Measurements from ENCODE around the gene PLA2G5. TPM values are rescaled to one million over a fixed set of nuclear protein-coding genes. Genes with fewer than 3 reads are reported as not detected.
"Not testable (repeated sequence)": the region's sequence is repeated elsewhere in the genome, so short reads cannot be mapped to it uniquely, and the experiment has no call there.

Gene PLA2G5
- total RNA-seq, 1 donor from 2014 or later = 65.6 TPM

GRCh38 chr1:20126806-20127440 is 56.9 kb downstream of the PLA2G5 start:
- DNase-seq (ENCODE audit: missing footprints) (no peak), ATAC-seq (no peak)
- intact Hi-C loops (cut with DNase I) = no loop called here

DNA sequence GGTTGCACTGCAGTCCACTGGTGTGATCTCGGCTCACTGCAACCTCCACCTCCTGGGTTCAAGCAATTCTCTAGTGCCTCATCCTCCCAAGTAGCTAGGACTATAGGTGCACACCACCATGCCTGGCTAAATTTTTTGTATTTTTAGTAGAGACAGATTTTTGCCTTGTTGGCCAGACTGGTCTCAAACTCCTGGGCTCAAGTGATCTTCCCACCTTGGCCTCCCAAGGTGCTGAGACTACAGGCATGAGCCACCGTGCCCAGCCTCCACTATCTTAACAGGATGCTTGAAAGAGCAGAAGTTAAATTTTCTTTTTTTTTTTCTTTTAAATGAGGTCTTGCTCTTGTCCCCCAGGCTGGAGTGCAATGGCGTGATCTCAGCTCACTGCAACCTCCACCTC is 60.5 kb downstream of the PLA2G5 start:
- DNase-seq (ENCODE audit: missing footprints); intact Hi-C loops (cut with DNase I); ATAC-seq: not testable (repeated sequence)

DNA sequence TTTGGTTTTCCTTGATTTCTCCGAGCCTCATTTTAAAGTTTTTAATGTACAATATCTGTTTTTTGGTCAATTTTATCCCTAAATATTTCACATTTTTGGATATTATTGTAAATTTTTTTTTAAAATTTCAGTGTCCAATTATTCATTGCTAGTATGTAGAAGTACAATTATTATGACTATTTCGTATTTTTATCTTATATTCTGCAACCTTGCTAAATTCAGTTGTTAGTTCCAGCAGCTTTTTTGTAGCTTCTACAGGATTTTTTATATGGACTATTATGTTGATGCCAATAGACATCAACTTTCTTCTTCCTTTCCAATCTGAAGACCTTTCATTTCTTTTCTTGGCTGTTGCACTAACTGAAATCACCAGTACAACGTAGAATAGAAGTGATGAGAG is 65.0 kb downstream of the PLA2G5 start:
- no peak for DNase-seq (ENCODE audit: missing footprints)
- intact Hi-C loops (cut with DNase I) = no loop called here
- ATAC-seq = no peak

DNA sequence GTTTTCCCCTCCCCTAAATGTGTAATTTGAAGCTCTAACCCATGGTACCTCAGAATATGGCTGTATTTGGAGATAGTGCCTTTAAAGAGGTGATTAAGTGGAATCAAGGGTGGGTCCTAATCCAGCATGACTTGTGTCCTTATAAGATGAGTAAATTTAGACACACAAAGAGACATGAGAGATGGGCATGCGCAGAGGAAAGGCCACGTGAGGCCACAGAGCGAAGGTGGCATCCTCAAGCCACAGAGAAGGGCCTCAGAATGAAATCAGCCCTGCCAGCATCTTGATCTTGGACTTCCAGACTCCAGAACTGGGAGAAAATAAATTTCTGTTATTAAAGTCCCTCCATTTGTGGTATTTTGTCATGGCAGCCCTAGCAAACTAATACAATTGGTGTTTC is 66.3 kb downstream of the PLA2G5 start:
- DNase-seq (ENCODE audit: missing footprints) (no peak), ATAC-seq (no peak)
- intact Hi-C loops (cut with DNase I) = no loop called here

- ATAC-seq (no peak), DNase-seq (ENCODE audit: missing footprints) (no peak)
- intact Hi-C loops (cut with DNase I) = no loop called here
These were observed 67.1 kb downstream of the PLA2G5 start for GRCh38 chr1:20137055-20137454.

DNA sequence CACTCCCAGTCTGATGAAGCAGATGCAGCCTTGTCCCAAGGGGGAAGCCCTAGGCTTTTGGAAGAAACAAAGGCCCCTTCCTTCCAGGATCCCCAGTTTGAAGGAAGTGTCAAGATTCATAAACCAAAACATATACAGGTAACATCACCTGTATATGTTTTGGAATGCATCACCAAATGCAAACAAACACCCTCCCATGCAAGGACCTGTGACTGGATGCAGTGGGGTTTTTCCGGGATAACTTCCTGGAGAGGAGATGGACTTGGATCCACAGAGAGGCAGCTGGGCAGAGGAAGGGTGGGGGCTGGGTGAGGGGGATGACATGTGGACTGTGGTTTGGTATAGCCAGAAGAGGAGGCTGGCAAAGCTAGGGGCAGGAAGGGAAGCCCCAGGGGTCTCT is 67.6 kb downstream of the PLA2G5 start:
- no peak for DNase-seq (ENCODE audit: missing footprints)
- ATAC-seq = no peak
- intact Hi-C loops (cut with DNase I) = no loop called here

- no peak for DNase-seq (ENCODE audit: missing footprints)
- no peak for ATAC-seq
- intact Hi-C loops (cut with DNase I) = no loop called here
These were observed 68.4 kb downstream of the PLA2G5 start for GRCh38 chr1:20138346-20138745.

DNA sequence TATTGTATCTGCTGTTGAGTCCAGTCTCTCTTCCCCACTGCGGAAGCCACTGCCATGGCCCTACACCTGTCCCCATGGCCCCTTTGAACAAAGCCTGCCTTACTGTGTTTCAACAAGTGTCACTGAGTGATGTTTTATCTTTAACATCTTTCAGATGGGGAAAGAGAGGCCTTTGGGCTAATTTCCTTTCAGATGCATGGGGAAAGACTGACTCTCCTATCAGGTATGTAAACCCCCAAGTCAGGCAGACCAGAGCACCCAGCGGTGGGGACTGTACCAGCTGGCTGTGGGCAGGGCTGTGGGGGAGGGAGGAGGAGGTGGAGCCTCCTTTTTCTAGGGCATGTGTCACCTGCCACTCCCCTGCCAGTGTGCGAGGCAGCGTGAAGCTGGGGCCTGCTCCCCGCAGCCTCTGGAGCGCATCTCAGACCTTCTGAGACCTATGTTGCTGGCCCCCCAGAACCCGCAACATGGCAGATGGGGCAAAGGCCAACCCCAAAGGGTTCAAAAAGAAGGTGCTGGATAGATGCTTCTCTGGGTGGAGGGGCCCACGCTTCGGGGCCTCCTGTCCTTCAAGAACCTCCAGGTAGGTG is 69.1 kb downstream of the PLA2G5 start, which contains the start of gene PLA2G2F:
Gene PLA2G2F, plus strand, starts transcription at position 363 of the 590 bp plus-strand sequence. Its CDS starts 105 bp downstream, at position 468.
- intact Hi-C loops (cut with DNase I) = no loop called here
- ATAC-seq = no peak
- DNase-seq (ENCODE audit: missing footprints) = no peak

- intact Hi-C loops (cut with DNase I) = no loop called here
- DNase-seq (ENCODE audit: missing footprints) (no peak), ATAC-seq (no peak)
These were observed 70.0 kb downstream of the PLA2G5 start for GRCh38 chr1:20139776-20140612.

DNA sequence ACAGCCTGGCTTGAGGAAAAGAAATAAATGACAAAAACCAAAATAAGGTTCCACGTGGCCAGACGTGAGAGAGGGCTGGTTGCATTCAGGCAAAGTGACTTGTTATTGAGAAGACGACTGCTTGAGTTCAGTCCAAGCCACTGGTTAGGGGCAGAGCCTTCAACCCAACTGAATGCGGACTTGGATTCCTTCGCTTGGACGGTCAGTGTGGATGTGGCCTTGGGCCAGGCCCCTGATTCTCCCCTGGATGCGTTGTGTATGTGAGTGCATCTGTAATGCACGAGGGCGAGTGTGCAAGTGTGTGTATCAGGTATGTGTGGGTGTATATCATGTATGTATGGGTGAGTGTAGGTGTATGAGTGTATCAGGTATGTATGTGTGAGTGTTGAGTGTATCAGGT is 71.0 kb downstream of the PLA2G5 start:
- DNase-seq (ENCODE audit: missing footprints) (no peak), ATAC-seq (no peak)
- intact Hi-C loops (cut with DNase I) = no loop called here

GRCh38 chr1:20141466-20141865 is 71.5 kb downstream of the PLA2G5 start:
- no peak for DNase-seq (ENCODE audit: missing footprints)
- ATAC-seq = no peak
- intact Hi-C loops (cut with DNase I) = no loop called here

Other genes with a start within 250 kb of the PLA2G5 start
- gene OTUD3, start 187.8 kb upstream of the PLA2G5 start, total RNA-seq = 3.4 TPM
- not detected for gene PLA2G2E, start 146.6 kb upstream of the PLA2G5 start, total RNA-seq
- 332 TPM for gene PLA2G2A, start 90.6 kb upstream of the PLA2G5 start, total RNA-seq
- gene PLA2G2D, start 49.3 kb downstream of the PLA2G5 start, total RNA-seq = not detected
- gene PLA2G2F, start 69.1 kb downstream of the PLA2G5 start, total RNA-seq = not detected
- 1.9 TPM for gene UBXN10, start 115.9 kb downstream of the PLA2G5 start, total RNA-seq
- gene PLA2G2C, start 116.3 kb downstream of the PLA2G5 start, total RNA-seq = not detected
- gene VWA5B1, start 220.7 kb downstream of the PLA2G5 start, total RNA-seq = not detected

All from Right ventricle myocardium inferior (tissue), 1 donor.